GM21360 (cell line): ENCODE results near the gene PRDM5.

Experiments
- ATAC-seq: cut with Tn5 transposase; IDR thresholded peaks from one replicate; pipeline ENCODE4 v1.9.1; 2021; ENCODE audit warnings: mild to moderate bottlenecking, moderate library complexity; ENCODE audit not compliant: unreplicated experiment

Gene PRDM5

GRCh38 chr4:120857312-120857711, 65.2 kb downstream of the PRDM5 start:
- no peak for ATAC-seq

- no peak for ATAC-seq
These were observed 66.2 kb downstream of the PRDM5 start for GRCh38 chr4:120856294-120856693.

- peak; percentile 89 for ATAC-seq
These were observed 67.1 kb downstream of the PRDM5 start for GRCh38 chr4:120855307-120856001.

- ATAC-seq, result no peak
These were observed 69.2 kb downstream of the PRDM5 start for GRCh38 chr4:120853161-120853935.

- ATAC-seq, result no peak
These were observed 72.4 kb downstream of the PRDM5 start for GRCh38 chr4:120850018-120850599.

- no peak for ATAC-seq
These were observed 75.4 kb downstream of the PRDM5 start for GRCh38 chr4:120847019-120847582.

- ATAC-seq, result peak; percentile 83
These were observed 78.0 kb downstream of the PRDM5 start for GRCh38 chr4:120844528-120844921.

GRCh38 chr4:120843849-120844527, 78.5 kb downstream of the PRDM5 start:
- ATAC-seq, result no peak

GRCh38 chr4:120842031-120842430, 80.5 kb downstream of the PRDM5 start:
- ATAC-seq, result no peak

- ATAC-seq, result no peak
These were observed 80.9 kb downstream of the PRDM5 start for GRCh38 chr4:120841580-120841979.

- ATAC-seq, result no peak
These were observed 82.4 kb downstream of the PRDM5 start for GRCh38 chr4:120839974-120840751.

GRCh38 chr4:120839334-120839973, 83.1 kb downstream of the PRDM5 start:
- ATAC-seq, result no peak

- ATAC-seq, result no peak
These were observed 83.7 kb downstream of the PRDM5 start for GRCh38 chr4:120838784-120839183.

- no peak for ATAC-seq
These were observed 84.9 kb downstream of the PRDM5 start for GRCh38 chr4:120837656-120838055.

- ATAC-seq, result no peak
These were observed 87.2 kb downstream of the PRDM5 start for GRCh38 chr4:120835342-120835741.

GRCh38 chr4:120830204-120830603, 92.3 kb downstream of the PRDM5 start:
- no peak for ATAC-seq

GRCh38 chr4:120829113-120829831, 93.3 kb downstream of the PRDM5 start:
- no peak for ATAC-seq

- no peak for ATAC-seq
These were observed 95.7 kb downstream of the PRDM5 start for GRCh38 chr4:120826853-120827252.

GRCh38 chr4:120826449-120826848, 96.1 kb downstream of the PRDM5 start:
- no peak for ATAC-seq
